ENCODE data around the gene PHACTR2.
"Not testable (repeated sequence)": the region's sequence is repeated elsewhere in the genome, so short reads cannot be mapped to it uniquely, and the experiment has no call there.

The PHACTR2 gene

DNA sequence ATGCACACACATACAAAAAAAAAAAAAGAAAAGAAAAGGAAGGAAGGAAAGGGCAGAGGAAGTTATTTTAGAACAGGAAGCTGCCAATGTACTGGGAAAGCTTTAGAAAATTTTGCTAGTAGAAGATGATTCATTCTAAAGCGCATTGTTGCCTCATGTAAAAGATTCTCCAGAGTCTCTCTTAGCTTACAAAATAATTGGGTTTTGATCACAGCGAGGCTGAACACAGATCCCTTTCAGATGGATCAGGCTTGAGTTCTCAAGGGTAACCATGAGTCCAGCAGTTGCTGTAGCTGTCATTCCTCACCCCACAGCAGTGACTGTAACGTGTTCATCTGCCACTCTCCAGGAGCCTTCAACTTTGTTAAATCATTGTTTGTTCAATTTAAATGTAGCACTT, 81.9 kb downstream of the PHACTR2 start:
- in situ Hi-C loops (cut with MboI; ENCODE audit: low sequenced_read_pairs): no loop called here

- in situ Hi-C loops (cut with MboI; ENCODE audit: low sequenced_read_pairs): no loop called here
Observed at GRCh38 chr6:143761074-143761473, 83.3 kb downstream of the PHACTR2 start.

GRCh38 chr6:143762126-143762525, 84.4 kb downstream of the PHACTR2 start:
- in situ Hi-C loops (cut with MboI; ENCODE audit: low sequenced_read_pairs): no loop called here

- in situ Hi-C loops (cut with MboI; ENCODE audit: low sequenced_read_pairs): no loop called here
Observed at GRCh38 chr6:143765422-143766184, 87.8 kb downstream of the PHACTR2 start.

- in situ Hi-C loops (cut with MboI; ENCODE audit: low sequenced_read_pairs): no loop called here
Observed at GRCh38 chr6:143766185-143766553, 88.4 kb downstream of the PHACTR2 start.

- in situ Hi-C loops (cut with MboI; ENCODE audit: low sequenced_read_pairs): no loop called here
Observed at GRCh38 chr6:143767433-143767832, 89.7 kb downstream of the PHACTR2 start.

GRCh38 chr6:143772116-143773086, 94.6 kb downstream of the PHACTR2 start:
- in situ Hi-C loops (cut with MboI; ENCODE audit: low sequenced_read_pairs): no loop called here

GRCh38 chr6:143773506-143774150, 95.9 kb downstream of the PHACTR2 start:
- in situ Hi-C loops (cut with MboI; ENCODE audit: low sequenced_read_pairs): no loop called here

DNA sequence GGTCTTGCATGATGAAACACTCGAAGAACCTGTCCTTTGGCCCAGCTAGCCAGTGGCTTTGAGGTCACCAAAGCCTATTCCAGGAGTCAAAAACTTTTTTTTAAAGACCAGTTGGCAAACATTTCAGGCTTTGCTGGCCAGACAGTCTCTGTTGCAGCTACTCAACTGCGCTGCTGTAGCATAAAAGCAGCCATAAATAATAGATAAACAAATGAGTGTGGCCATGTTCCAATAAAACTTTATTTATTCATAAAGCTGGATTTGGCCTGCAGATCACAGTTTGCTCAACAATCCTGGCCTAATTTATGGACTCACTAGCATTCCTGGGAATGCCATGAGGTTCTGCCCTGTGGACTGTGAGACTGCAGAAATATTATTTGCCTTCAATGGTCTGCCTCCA, 96.6 kb downstream of the PHACTR2 start:
- in situ Hi-C loops (cut with MboI; ENCODE audit: low sequenced_read_pairs): no loop called here

DNA sequence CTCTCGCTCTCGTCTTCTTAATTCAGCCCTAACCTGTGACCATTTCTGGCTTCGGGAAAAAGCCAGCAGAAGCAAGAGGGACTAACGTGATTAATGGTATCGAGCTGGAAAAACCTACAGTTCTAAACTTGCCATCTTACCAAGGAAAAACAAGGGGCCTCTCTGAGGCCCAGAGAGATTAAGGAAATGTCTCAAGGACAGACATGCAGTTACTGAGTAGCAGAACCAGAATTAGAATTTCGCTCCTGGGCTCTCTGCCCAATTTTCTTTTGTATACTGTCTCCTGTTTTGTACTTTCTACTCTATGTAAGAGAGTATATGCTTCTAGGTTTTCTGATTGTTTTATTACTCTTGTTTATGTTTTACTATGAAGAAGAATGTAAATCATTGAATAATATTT, 97.6 kb downstream of the PHACTR2 start:
- in situ Hi-C loops (cut with MboI; ENCODE audit: low sequenced_read_pairs): no loop called here

GRCh38 chr6:143778926-143779325, 101.2 kb downstream of the PHACTR2 start:
- in situ Hi-C loops (cut with MboI; ENCODE audit: low sequenced_read_pairs): no loop called here

DNA sequence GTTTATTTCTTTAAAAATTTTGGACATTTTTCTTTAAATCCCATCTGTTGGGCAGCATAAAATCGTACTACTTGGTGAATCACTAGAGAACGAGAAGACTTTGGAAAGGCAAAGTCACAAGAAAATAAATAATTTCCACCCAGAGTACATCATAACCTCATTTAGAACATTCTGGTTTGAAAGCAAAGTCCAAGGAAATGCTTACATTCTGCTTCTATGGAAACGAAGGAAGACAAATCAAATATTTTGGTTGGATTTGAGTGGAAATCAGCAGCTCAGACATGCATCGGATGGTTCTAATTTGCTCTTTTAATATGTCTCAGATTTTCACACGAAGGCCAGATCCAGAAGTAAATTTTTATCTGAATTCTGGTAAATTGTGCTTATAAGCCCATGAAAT, 104.7 kb downstream of the PHACTR2 start:
- in situ Hi-C loops (cut with MboI; ENCODE audit: low sequenced_read_pairs): no loop called here

DNA sequence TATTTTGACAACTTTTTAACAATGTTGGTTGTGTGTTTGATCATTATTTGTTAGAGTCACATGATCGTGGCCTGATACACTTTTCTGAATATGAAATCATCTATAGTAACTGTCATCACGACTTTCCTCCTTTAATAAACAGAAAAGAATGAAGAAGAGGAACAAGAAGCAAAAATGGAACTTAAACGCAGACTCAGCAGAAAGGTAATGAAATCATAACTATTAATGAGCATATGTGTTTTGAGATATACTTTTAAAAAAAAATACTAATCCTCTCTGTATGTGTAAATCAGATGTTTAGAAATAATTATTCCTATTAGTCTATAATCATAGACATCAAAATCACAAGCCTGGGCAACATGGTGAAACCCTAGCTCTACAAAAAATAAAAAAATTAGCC, 105.3 kb downstream of the PHACTR2 start:
- in situ Hi-C loops (cut with MboI; ENCODE audit: low sequenced_read_pairs): no loop called here

DNA sequence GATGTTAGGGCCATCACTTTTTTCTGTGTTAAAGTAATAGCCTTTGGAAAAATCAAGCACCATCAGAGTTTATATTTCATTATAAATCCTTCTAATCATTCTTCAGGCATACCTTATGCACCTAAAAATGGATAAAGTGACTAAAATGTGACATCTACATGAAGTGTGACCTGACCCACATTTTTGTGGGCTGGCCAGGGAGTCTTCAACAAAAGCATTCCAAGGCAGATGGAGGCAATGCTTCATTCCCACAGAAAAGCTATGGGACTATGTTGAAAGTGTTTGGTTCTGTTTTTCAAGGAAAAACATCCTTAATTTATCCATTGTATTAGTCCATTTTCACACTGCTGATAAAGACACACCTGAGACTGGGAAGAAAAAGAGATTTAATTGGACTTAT, 106.6 kb downstream of the PHACTR2 start:
- in situ Hi-C loops (cut with MboI; ENCODE audit: low sequenced_read_pairs): no loop called here

DNA sequence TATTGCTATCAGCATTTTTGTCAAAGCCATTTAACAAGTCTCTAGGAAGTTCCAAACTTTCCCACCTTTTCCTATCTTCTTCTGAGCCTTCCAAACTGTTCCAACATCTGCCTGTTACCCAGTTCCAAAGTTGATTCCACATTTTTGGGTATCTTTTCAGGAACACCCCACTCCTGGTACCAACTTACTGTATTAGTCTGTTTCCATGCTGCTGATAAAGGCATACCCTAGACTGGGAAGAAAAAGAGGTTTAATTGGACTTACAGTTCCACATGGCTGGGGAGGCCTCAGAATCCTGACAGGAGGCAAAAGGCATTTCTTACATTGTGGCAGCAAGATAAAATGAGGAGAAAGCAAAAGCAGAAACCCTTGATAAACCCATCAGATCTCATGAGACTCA, 108.6 kb downstream of the PHACTR2 start:
- in situ Hi-C loops (cut with MboI; ENCODE audit: low sequenced_read_pairs): not testable (repeated sequence)

- in situ Hi-C loops (cut with MboI; ENCODE audit: low sequenced_read_pairs): no loop called here
Observed at GRCh38 chr6:143792402-143793279, 114.9 kb downstream of the PHACTR2 start.

DNA sequence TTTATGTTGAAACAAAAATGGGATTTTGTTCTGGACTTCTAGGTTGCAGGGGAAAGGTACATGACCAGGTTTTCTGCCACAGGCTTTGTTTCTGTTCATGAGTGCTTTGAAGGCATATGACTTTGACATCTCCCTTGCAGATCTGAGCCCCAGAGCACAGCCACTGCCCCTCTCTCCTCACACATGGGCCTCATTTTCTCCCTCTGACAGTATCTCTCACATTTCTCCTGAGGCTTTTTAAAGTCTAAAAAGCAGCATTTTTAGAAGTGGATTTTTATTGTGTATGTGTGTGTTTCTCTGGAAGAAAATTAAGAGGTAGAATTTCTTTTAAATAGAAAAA, 115.5 kb downstream of the PHACTR2 start:
- in situ Hi-C loops (cut with MboI; ENCODE audit: low sequenced_read_pairs): no loop called here

GRCh38 chr6:143796551-143796950, 118.8 kb downstream of the PHACTR2 start:
- in situ Hi-C loops (cut with MboI; ENCODE audit: low sequenced_read_pairs): not testable (repeated sequence)

DNA sequence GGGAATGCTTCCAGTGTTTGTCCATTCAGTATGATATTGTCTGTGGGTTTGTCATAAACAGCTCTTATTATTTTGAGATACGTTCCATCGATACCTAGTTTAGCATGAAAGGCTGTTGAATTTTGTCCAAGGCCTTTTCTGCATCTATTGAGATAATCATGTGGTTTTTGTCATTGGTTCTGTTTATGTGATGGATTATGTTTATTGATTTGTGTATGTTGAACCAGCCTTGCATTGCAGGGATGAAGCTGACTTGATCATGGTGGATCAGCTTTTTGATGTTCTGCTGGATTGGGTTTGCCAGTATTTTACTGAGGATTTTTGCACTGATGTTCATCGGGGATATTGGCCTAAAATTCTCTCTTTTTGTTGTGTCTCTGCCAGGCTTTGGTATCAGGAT, 120.7 kb downstream of the PHACTR2 start:
- in situ Hi-C loops (cut with MboI; ENCODE audit: low sequenced_read_pairs): not testable (repeated sequence)

GRCh38 chr6:143802833-143803565, 125.2 kb downstream of the PHACTR2 start:
- in situ Hi-C loops (cut with MboI; ENCODE audit: low sequenced_read_pairs): no loop called here
